Activated CD8-positive, alpha-beta memory T cell treated with anti-CD3 and anti-CD28 coated beads, Interleukin-2, amount 50 U/mL, for 24 hours (primary cell): ENCODE results near the gene SHROOM4.

Experiments
- DNase-seq: peaks from one replicate; pipeline ENCODE4 v3.0.0-alpha.2; 2020; ENCODE audit errors: extremely low read depth

SHROOM4 gene

DNA sequence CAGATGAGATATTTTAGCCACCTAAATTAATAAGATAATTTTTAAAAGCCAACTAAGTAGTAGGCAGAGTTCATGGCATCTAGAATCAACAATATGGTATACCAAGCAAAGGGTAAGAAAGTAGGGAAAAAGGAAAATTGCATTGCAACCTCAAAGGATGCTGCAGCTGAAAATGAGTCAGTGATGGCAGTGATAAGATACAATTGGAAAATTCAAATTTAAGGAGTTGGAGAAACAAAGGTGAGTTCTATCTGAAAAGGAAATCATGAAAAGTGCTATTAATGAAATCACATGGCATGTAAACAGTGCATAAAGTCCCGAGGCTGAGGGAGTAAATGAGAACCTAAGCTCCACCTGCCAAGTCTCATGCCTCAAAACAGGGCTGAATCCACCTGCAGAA is 33.9 kb downstream of the SHROOM4 start:
- no peak for DNase-seq

DNA sequence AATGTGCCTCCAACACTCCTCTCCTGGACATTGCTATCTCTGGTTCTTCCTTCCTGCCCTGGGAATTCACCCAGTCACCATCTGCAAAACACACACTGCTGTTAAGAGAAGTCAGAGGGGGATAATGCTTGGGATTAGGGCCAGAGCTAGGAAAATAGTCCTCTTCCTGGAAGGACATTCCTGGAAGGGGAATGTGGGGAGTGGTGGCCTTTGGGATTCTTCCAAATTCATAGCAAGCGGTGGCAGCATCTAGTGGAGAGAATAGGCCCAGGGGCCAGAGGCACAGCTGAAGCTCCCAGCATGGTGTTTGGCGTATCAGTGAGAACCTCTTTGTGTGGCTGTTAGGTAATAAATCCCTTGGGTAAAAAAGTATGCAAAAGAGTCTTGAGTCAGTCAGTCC is 34.3 kb downstream of the SHROOM4 start:
- DNase-seq: no peak

DNA sequence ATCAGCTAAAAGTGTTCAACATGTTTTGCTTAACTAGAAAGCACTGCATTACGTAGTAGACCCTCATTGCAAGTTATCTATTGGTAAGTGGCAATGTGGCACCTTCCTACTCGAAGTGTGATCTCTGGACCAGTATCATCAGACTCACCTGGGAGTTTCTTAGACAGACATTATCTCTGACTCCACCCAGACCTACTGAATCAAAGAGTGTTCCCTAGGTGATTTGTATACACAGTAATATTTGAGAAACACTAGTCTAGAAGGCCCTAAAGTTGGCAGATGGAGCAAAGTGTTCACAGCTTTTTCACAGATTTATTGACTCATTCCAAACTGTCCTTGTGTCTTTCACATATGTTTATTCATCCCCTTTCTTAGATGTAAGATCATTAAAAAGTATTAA is 35.7 kb downstream of the SHROOM4 start:
- no peak for DNase-seq

DNA sequence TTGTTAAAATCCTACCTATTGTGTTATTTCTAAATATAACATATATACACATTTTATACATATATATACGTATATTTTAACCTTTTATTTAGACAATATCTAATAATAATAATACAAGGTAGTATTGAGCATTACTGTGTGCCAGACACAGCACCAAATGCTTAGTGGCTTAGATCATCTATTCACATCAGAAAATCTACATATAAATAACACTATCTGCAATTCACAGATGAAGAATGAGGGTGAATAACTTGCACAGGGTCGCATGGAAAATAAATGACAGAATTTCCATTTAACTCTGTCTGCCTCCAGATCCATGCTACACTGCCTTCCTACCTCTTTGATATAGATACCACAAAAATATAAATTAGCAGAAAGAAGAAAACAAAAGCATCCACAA is 37.7 kb downstream of the SHROOM4 start:
- no peak for DNase-seq

DNA sequence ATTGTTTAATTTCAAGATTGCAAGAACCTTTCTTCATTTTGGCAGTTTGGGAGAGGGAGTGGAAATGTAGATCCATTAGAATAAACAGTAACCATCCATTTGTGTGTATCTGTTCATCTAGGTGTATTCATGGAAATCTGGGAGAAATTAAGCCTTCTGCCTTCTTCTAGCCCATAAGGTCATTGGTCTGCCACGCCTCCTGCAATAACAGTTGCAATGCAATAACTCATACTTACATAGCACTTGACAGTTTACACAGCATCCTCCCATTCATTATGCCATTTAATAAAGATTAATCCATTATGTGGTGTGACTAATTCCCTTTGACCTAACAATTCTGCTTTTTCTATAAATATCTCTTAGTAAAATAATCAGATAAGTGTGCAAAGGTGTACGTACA is 42.6 kb downstream of the SHROOM4 start:
- no peak for DNase-seq

DNA sequence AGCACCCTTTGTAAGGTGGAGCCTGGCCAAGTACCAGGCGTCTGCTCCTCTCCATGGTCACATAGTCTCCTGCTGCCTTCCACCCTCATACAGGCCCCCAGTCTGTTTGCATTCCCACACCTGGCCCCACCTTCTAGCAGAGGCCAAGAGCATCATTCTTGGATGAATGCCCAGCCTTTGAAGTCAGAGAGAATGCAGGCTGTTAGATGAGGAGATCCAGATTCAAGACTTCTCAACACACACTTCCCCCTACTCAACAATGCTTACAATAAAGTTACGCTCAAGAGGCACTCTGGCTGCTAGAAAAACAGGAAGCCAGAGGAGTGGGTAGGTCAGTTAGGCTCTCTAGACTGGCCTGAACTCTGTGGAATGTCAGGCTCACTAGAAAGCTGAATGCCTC is 43.3 kb downstream of the SHROOM4 start:
- DNase-seq: no peak

DNA sequence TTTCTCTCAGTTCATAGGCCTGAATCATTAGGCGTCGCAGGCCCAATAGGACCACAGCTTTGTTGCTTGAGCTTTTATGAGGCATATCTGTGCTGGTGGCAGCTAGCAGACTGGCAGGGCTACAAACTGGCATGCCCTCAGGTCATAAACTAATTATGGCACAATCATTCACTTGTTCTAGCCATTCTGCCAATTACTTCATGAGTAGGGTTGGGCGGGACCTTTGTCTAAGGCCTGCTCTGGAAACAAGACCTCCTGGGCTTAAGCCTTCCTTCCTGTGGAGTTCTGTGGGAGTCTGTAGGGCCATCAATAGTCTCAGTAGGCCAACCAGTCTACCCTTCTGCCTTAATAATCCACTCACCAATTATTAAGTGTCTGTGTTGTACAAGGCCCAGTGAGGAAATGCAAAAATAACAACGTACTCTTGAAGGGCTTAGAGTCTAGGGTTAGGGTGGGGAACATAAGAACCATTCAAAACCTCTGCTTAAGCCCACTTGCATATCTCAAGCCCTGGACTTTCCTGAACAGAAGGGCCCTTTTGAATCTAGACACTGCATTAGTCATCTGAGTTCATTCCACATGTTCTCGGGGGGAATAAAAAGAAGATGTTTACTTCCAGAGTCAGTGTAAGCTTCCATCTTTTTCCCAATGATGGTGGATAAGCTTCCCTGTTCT is 44.5 kb downstream of the SHROOM4 start:
- no peak for DNase-seq

DNA sequence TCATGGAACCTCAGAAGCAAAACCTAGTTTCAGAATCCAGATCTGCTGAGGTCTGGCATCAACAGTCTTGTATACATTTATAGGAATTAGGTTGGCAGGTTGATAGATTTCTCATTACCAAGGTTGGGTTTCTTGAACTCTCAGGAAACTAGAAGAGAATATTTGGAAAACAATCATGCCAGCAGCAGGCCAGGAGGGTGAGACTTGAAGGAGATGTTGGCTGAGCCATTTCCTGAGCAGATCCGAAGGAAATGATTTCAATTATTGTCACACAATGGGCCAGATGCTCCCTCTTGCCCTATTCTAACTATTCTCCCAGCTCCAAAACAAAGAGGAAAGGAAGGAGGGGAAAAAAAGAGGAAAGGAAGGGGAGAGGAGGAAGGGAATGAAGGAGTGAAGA is 45.2 kb downstream of the SHROOM4 start:
- no peak for DNase-seq

DNA sequence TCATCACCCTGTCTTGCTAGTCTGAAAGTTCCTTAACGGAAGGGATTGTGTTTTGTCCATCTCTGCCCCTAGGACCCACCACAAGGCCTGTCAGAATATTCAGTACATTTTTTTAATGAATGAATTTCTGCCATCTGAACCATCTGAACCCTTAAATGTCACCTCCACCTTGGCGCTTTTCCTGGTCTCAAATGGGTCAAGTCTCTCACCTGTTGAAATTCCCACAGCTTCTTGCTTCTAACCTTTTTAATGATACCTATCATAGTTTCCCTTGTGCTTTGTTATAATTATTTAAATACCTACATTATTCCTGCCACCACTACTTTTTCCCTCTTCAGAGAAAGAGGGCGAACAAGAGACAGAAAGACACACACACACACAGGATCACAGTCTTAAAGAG is 48.0 kb downstream of the SHROOM4 start:
- no peak for DNase-seq

DNA sequence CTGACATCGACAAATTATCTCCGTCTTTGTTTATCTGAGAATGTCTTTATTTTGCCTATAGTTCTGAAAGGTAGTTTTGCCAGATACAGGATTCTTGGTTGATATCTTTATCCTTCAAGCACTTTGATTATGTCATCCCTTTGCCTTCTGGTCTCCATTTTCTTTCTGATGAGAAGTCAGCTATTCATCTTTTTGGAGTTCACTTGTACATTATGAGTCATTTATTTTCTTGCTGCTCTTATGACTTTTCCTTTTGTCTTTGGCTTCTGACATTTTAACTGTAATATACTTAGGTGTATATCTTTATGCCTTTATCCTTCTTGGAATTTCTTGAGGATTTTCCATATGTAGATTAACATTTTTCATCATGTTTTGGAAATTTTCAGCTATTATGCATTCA is 51.4 kb downstream of the SHROOM4 start:
- no peak for DNase-seq

DNA sequence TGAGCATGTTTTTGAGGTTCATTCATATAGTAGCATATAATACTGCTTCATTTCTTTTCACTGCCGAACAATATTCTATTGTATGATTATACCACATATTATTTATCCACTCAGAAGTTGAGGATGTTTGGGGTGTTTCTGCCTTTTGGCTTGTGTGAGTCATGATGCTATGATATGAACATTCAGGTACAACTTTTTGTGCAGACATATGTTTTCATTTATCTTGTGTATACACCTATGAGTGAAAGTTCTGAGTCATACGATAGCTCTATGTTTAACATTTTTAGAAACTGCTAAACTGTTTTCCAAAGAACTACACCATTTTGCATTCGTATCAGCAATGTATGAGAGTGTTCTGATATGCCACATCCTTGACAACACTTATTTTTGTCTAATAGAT is 57.7 kb downstream of the SHROOM4 start:
- no peak for DNase-seq

DNA sequence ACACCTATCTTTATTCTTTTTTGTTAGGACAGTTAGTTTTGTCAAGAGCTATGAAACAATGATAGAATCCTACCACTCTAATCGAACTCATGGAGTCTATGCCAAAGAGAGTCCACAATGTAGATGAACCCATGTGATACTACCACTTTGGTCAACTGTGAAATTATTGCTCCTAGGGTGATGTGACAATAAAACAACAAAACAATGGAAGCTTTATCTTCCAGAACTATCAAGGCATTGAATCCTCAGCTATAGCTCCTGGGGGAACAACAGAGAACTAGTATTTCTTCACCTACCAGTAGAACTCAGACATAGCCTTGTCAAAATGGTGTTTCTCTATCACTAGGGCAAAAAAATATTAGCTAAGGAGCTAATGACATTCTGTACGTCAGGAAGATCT is 62.9 kb downstream of the SHROOM4 start:
- DNase-seq: no peak

DNA sequence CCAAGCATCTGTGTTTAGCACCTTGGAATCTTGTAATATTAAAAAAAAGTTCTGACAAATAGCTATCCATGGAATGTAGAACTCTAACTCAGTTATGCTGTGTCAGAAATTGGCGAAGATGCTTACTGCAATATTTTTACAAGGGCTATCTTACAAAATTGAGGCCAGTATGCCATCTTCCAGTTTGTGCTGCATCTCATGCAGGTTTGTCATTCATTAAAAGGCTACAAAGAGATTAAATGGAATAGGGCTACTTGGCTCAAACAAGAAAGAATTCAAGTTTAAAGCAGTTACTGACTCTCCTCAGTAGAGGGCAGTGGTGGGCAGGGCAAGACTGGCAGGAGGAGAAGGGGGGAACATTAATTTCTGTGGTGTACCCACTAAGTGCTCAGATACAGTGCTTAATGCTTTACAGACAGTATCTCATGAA is 66.5 kb downstream of the SHROOM4 start:
- DNase-seq: no peak

DNA sequence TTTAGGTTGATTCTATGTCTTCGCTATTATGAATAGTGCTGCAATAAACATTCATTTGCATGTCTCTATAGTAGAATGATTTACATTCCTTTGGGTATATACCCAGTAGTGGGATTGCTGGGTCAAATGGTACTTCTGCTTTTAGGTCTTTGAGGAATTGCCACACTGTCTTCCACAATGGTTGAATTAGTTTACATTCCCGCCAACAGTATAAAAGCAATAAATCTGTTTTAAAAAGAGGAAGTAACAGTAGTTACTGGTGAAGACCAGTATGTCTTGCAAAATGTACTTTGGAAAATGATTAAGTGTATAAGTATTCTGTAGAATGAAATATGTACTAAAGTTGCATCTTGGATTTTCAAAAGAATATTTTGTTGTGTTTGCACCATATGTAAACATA is 77.3 kb downstream of the SHROOM4 start:
- no peak for DNase-seq

DNA sequence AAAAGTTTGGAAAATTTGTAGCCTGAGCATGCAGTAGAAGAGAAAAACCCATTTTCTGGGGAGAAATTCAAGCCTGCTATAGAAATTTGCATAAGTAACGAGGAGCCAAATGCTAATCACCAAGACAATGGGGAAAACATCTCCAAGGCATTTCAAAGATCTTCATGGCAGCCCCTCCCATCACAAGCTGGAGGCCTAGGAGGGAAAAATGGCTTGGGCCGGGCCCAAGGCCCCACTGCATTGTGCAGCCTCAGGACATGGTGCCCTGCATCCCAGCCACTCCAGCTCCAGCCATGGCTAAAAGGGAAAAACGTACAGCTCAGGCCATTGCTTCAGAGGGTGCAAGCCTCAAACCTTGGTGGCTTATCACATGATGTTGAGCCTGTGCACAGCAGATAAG is 87.7 kb downstream of the SHROOM4 start:
- DNase-seq: no peak

DNA sequence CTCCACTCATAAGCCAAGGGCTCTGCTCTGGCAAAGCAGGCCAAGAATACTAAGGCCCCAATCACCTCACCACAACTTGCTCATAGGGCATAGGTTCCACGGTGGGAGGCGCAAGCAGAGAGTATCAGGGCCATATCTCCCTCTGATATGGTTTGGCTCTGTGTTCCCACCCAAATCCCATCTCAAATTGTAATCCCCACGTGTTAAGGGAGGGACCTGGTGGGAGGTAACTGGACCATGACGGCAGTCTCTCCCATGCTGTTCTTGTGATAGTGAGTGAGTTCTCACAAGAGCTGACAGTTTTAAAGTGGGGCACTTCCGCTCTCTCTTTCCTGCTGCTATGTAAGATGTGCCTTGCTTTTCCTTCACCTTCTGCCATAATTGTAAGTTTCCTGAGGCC is 88.7 kb downstream of the SHROOM4 start:
- no peak for DNase-seq

DNA sequence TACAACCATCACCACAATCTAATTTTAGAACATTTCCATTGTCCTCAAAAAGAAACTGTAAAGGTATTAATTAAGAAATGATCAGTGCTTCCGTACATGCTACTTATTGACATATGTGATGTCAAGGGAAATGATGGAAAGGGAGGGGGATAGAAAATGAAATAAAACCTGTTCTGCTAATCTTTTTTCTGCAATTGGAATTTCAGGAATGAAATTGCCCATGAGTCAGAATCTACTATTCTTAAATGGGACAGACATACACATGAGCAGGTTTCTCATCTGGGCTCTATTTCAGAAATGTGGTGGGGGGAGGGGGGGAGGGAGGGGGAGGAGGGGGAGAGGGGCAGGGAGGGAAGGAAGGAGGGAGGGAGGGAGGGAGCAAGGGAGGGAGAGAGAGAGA is 91.0 kb downstream of the SHROOM4 start:
- no peak for DNase-seq

DNA sequence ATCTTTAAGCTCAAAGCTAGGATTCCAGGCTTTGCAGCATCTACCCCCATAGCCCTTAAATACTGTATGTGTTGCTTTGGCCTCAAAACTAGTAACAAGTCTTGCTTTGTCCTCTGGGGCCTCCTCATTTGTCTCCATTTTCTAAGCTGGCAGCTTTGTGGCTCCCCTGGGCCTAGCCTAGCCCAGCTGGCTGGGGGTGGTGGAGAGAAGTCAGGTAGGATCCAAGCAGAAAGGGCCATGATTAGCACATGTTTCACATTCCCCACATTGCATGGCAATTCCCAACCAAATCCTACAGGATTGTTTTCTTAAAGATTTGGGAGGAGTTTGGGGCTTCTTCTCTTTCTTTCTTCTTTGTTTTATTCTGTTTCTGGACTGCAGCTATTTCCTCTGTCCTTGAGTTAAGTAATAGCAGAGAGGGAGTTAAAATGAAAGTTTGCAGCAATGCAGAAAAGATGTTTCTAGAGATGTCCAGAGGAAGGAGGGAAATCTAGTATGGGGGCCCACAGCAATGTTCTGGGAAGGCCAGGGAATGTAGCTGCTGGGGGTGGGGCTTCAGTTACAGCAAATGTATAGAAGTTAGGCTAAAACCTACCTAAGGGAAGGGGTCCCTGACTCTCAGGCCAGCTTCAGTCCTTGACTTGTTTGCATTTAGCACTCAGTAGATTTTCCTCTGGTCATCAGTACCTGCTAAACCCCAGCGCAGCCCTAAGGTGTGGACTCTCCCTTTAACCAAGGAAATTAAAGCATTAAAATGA is 92.1 kb downstream of the SHROOM4 start:
- DNase-seq: no peak

DNA sequence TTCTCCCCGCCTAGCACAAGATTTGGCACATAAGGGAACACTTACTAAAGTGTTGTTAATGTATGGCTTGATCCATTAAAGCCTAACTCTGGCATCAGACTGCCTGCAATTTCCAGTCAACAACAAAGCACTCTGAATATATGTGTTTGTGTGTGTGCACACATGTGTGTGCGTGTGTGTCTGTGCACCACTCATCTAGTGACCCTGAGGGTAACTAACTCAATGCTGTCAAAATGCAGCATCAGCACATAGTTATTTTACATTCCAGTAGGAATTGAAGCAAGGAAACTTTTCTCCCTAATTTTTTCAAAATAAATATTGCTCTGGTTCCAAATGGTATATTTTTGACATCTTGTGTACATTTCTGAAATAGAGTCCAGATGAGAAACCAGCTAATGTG is 94.4 kb downstream of the SHROOM4 start:
- no peak for DNase-seq

DNA sequence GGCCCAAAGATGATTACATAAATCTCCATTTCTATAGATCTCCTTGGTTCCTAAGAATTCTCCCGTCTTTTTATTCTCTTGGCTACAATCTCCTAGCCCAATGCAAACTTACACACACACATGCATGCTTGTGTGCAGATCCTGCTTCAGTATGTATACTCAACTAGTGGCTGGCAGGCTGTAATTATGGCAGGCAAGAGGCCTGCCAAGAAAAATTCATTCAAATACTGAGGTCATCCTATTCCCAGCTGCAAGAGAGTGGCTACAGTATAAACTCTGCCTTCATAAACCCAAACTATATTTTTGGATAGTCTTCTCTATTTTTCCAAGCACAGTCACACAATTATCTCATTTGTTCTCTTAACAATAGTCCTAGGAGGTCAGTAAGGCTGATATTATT is 95.2 kb downstream of the SHROOM4 start:
- no peak for DNase-seq

DNA sequence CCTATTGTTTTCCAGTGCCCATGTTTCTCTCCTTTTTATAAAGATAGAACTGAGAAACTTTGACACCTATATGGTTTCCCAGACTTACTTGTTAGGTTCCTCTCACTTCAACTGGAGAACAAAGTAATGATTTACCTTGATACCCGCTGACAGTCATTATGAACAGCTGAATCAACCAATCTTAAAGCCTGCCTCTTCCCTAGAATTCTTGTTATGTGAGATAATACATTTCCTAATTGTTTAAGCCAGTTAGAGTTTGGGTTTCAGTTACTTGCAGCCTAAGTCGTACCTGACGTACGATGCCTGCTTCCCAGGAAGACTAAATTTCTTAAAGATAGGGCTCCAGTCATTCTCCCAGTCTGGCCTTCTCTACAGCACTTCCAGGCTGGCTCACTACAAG is 97.3 kb downstream of the SHROOM4 start:
- no peak for DNase-seq

DNA sequence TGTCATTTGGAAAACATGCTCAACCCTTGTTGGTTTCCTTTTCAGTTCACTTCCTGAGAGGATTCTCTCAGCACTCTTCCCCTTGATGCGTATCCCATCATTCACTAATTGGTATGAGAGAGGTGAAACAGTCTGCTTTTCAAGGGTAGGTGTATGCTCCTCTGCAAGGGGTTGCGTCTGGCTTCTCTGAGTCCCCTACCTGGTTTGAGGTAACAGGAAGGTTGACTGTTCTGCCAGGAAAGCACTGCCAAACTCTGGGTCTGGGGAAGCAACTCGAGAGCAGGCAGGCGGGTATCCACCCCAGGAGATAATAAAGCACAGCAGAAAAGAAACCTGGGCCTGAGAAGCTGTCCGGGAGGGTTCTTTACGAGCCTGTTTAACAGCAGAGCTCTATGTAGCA is 101.2 kb downstream of the SHROOM4 start:
- no peak for DNase-seq

DNA sequence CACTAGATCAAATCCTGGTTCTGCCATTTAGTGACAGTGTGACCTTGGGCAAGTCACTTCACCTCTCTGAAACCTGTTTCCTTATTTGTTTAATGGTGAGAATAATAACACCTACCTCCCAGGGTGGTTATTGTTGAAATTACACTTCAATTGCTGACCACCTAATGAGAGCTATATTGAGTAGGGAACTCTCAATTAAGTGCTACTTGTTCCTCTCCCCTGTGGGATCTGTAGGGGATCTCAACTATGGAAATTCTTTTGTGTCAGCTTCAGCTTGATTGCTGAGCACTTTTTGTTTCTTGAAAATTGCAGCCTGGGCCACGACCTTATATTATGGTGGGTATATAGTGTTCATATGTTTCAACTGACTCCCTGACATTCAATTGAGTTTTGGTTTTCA is 102.1 kb downstream of the SHROOM4 start:
- no peak for DNase-seq
